B cell (primary cell): ENCODE results near the gene ACOX2. TPM values are rescaled to one million over a fixed set of nuclear protein-coding genes. Genes with fewer than 3 reads are reported as not detected.

Experiments
- ATAC-seq: fragments of 200-7000 bp; cut with Tn5 transposase; one replicate; pipeline ENCODE4 v1.10.0; 2021; ENCODE audit warnings: low read depth, mild to moderate bottlenecking, moderate number of reproducible peaks, moderate library complexity
- CTCF ChIA-PET: fragments of 350-600 bp; sonication (Branson Sonifier 250); formaldehyde crosslinking; loops from one replicate; lab custom pipeline; 2021; ENCODE audit warnings: antibody characterized with exemption, inconsistent platforms; lab: Charles Lee
- POLR2A ChIA-PET: fragments of 350-600 bp; sonication (Branson Sonifier 250); formaldehyde crosslinking; loops from one replicate; lab custom pipeline; 2021; ENCODE audit warnings: antibody characterized with exemption; lab: Charles Lee
- DNase-seq: peaks from one replicate; pipeline ENCODE4 v3.0.0; 2013
- H2AFZ ChIP-seq: 2 replicates; pipeline ENCODE4 v1.6.1; 2012; ENCODE audit warnings: mild to moderate bottlenecking, low read depth, low read length; ENCODE audit not compliant: insufficient read depth, poor library complexity, severe bottlenecking
- H3K27ac ChIP-seq, 2 donors: 1 replicate in 1 of 2; 2 replicates in 1 of 2; pipeline ENCODE4 v1.5.1; 2012 to 2013; ENCODE audit warnings: low read length in 2 of 2, mild to moderate bottlenecking in 2 of 2, moderate library complexity in 1 of 2
- H3K27me3 ChIP-seq, 4 experiments: fragments of 200-600 bp in 1 of 4; sonication (generic) in 1 of 4; replicated peaks in 1 of 4; 1 replicate in 2 of 4; 2 replicates in 2 of 4; pipeline versions ENCODE4 v1.6.1 to v1.7.0; 2013 to 2016; ENCODE audit warnings: low read length in 3 of 4, mild to moderate bottlenecking in 2 of 4, mixed read lengths in 1 of 4, moderate library complexity in 1 of 4; ENCODE audit not compliant: insufficient read depth in 4 of 4, control insufficient read depth in 3 of 4; ENCODE audit errors: control extremely low read depth in 1 of 4
- H3K36me3 ChIP-seq, 2 experiments: replicated peaks in 1 of 2; 1 replicate in 1 of 2; 2 replicates in 1 of 2; pipeline versions ENCODE4 v1.6.1 to v1.7.1; 2013; ENCODE audit warnings: low read length in 1 of 2; ENCODE audit not compliant: insufficient read depth in 2 of 2, control insufficient read depth in 1 of 2; ENCODE audit errors: control extremely low read depth in 1 of 2, extremely low read depth in 1 of 2
- H3K4me1 ChIP-seq, 2 donors: fragments of 200-600 bp in 1 of 2; sonication (generic) in 1 of 2; 1 replicate in 1 of 2; 2 replicates in 1 of 2; pipeline versions ENCODE4 v1.5.1 to v1.6.1; 2013 to 2017; ENCODE audit warnings: low read length in 2 of 2; ENCODE audit not compliant: control insufficient read depth in 2 of 2, insufficient read depth in 2 of 2
- H3K4me2 ChIP-seq: replicated peaks from 2 replicates; pipeline ENCODE3; 2012; ENCODE audit warnings: mild to moderate bottlenecking, low read depth, low read length; ENCODE audit not compliant: poor library complexity, severe bottlenecking
- H3K4me3 ChIP-seq, 5 experiments: fragments of 200-600 bp in 1 of 5; sonication (generic) in 1 of 5; 1 replicate in 3 of 5; 2 replicates in 2 of 5; pipeline versions ENCODE4 v1.5.1 to v1.7.0; 2011 to 2016; ENCODE audit warnings: low read length in 4 of 5, mild to moderate bottlenecking in 4 of 5, low read depth in 2 of 5, control low read depth in 1 of 5, moderate library complexity in 1 of 5; ENCODE audit not compliant: insufficient read depth in 1 of 5; ENCODE audit errors: control extremely low read depth in 1 of 5, extremely low read depth in 1 of 5
- H3K79me2 ChIP-seq: fragments of 200-600 bp; sonication (generic); one replicate; pipeline ENCODE4 v1.6.0; 2016; ENCODE audit warnings: low read length; ENCODE audit not compliant: control insufficient read depth, insufficient read depth
- H3K9ac ChIP-seq: fragments of 200-600 bp; sonication (generic); 2 replicates; pipeline ENCODE4 v1.6.1; 2017; ENCODE audit warnings: mild to moderate bottlenecking, low read length, moderate library complexity
- H3K9me3 ChIP-seq, 3 donors: one replicate each; pipeline versions ENCODE4 v1.6.1 to v1.7.1; 2013; ENCODE audit warnings: low read length in 2 of 3; ENCODE audit not compliant: control insufficient read depth in 2 of 3, insufficient read depth in 1 of 3; ENCODE audit errors: control extremely low read depth in 1 of 3
- H4K20me1 ChIP-seq: 2 replicates; pipeline ENCODE4 v1.6.0; 2012; ENCODE audit warnings: mild to moderate bottlenecking, low read length; ENCODE audit not compliant: insufficient read depth, control insufficient read depth, poor library complexity, severe bottlenecking
- H3K27ac Mint-ChIP-seq: one replicate; pipeline ENCODE4 v1.8.0; 2021; ENCODE audit warnings: mixed read lengths
- H3K27me3 Mint-ChIP-seq: one replicate; pipeline ENCODE4 v1.8.0; 2021; ENCODE audit warnings: mixed read lengths
- H3K4me1 Mint-ChIP-seq: one replicate; pipeline ENCODE4 v1.8.0; 2021; ENCODE audit warnings: mixed read lengths
- H3K4me3 Mint-ChIP-seq: one replicate; pipeline ENCODE4 v1.8.0; 2021; ENCODE audit warnings: mixed read lengths
- H3K9me3 Mint-ChIP-seq: one replicate; pipeline ENCODE4 v1.8.0; 2022; ENCODE audit warnings: mixed read lengths; ENCODE audit not compliant: insufficient read depth
- CTCF ChIP-seq: fragments of 200-600 bp; IDR thresholded peaks from one replicate; pipeline ENCODE4 v1.8.0; 2022; ENCODE audit warnings: antibody characterized with exemption, mild to moderate bottlenecking
- EZH2 ChIP-seq: IDR thresholded peaks from 2 replicates; pipeline ENCODE4 v1.6.1; 2012; ENCODE audit warnings: borderline replicate concordance, low read depth, mild to moderate bottlenecking, moderate library complexity, low read length; ENCODE audit not compliant: insufficient read depth, poor library complexity, severe bottlenecking
- WGBS: methylation state at CpG from one replicate; pipeline ENCODE4 v1.1.5; 2013; ENCODE audit warnings: missing lambda C conversion rate; ENCODE audit not compliant: insufficient coverage; 5-methylcytosine and 5-hydroxymethylcytosine counted together
- intact Hi-C: fragments of 100-400 bp; cut with micrococcal nuclease; formaldehyde crosslinking; loops from one replicate; pipeline ENCODE4 v1.10.0; 2022
- polyA plus RNA-seq: library from polyadenylated mRNA; depleted of rRNA; stranded (reverse); fragments of >200 nt; gene quantifications from 2 replicates; pipeline ENCODE4 v1.2.3, GENCODE V29; 2012
- total RNA-seq, 2 donors: library from RNA; stranded (reverse); fragments of 120-200 nt in 1 of 2; gene quantifications; 1 replicate in 1 of 2; 2 replicates in 1 of 2; pipeline versions ENCODE4 v1.2.3 to v1.2.4, GENCODE V29; 2013 to 2022

Gene ACOX2
- total and polyA plus RNA-seq, 2 donors (not counting 1 experiment from before 2014, with no cell fraction given): not detected

GRCh38 chr3:58563386-58564035 lies 26.5 kb upstream of the ACOX2 start:
- Histone ChIP-seq H3K27me3 (peaks cover 0 to 8% (median 0%) of the 10 kb centered on the region in 4 experiments), H3K36me3 (no peaks in the 10 kb centered on the region), H3K79me2 (no peaks in the 10 kb centered on the region), H3K9me3 (no peaks in the 10 kb centered on the region), H3K27ac (no peak overlapping the region), H3K4me3 (no peak overlapping the region), H3K4me2 (no peak overlapping the region), H3K9ac (no peak overlapping the region), H4K20me1 (no peaks in the 10 kb centered on the region), H2AFZ (no peak overlapping the region), H3K4me1 (no peaks in the 10 kb centered on the region)
- H3K27me3 Mint-ChIP-seq: peaks cover 7% of the 10 kb centered on the region
- ChIA-PET POLR2A (no interaction called here), CTCF (interaction anchor here (1.4 to 10.3 kb wide), 2 partner anchors 10 to 67 kb away, joined by 4 to 85 read pairs; no protein-coding TSS in a partner anchor)
- no peak for DNase-seq
- no peak for TF ChIP-seq EZH2
- no peak for TF ChIP-seq CTCF
- H3K4me1 Mint-ChIP-seq: peaks cover under 1% of the 10 kb centered on the region
- 96% methylated on average over 6 of the region's 6 CpGs for WGBS
- H3K27ac Mint-ChIP-seq: no peak overlapping the region
- no peak for ATAC-seq
- no peaks in the 10 kb centered on the region for H3K9me3 Mint-ChIP-seq
- intact Hi-C loops: no loop called here
- no peak overlapping the region for H3K4me3 Mint-ChIP-seq

GRCh38 chr3:58562498-58562897 lies 25.5 kb upstream of the ACOX2 start:
- no peaks in the 10 kb centered on the region for H3K9me3 ChIP-seq
- CTCF ChIA-PET: no interaction called here
- Mint-ChIP-seq H3K27me3 (peaks cover 11% of the 10 kb centered on the region), H3K27ac (no peak overlapping the region), H3K4me3 (no peak overlapping the region), H3K9me3 (no peaks in the 10 kb centered on the region), H3K4me1 (no peaks in the 10 kb centered on the region)
- H3K9ac ChIP-seq: no peak overlapping the region
- TF ChIP-seq CTCF: no peak
- TF ChIP-seq EZH2: no peak
- H3K27me3 ChIP-seq: peaks cover 0 to 8% (median 0%) of the 10 kb centered on the region in 4 experiments
- no peak overlapping the region for H3K27ac ChIP-seq
- H2AFZ ChIP-seq: no peak overlapping the region
- no peaks in the 10 kb centered on the region for H3K4me1 ChIP-seq
- no peak overlapping the region for H3K4me2 ChIP-seq
- H4K20me1 ChIP-seq: no peaks in the 10 kb centered on the region
- intact Hi-C loops: no loop called here
- H3K36me3 ChIP-seq: no peaks in the 10 kb centered on the region
- ATAC-seq (no peak), DNase-seq (no peak)
- H3K79me2 ChIP-seq: no peaks in the 10 kb centered on the region
- H3K4me3 ChIP-seq: no peak overlapping the region
- WGBS: 98% methylated on average over 3 of the region's 4 CpGs
- POLR2A ChIA-PET: no interaction called here
